NCI-H1417 treated with DMSO at 0.1 percent for 48 hours (cell line): ENCODE measurements around the gene SGK2.
"Not testable (repeated sequence)": the region's sequence is repeated elsewhere in the genome, so short reads cannot be mapped to it uniquely, and the experiment has no call there.

ENCODE experiments used
- DNase-seq: peaks from one replicate; lab custom pipeline; 2025; lab: John Stamatoyannopoulos, UW

The SGK2 gene

DNA sequence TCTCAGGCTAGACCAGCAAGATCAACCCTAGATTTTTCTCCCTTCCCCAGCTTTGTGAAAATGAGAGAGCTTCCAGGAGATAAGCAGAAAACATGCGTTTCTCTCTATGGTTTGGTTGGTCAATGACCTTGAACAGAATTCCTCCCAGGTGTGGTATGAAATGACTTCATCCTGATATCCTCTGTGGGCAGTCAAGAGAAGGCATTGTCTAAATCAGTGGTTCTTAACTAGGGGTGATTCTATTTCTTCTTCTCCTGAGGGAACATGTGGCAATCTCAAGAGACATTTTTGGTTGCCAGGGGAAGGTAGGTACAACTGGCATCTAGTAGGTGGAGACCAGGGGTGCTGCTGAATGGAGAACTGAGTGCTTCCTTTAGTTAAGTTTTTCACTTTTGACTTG lies 44.3 kb downstream of the SGK2 start:
- no peak for DNase-seq

DNA sequence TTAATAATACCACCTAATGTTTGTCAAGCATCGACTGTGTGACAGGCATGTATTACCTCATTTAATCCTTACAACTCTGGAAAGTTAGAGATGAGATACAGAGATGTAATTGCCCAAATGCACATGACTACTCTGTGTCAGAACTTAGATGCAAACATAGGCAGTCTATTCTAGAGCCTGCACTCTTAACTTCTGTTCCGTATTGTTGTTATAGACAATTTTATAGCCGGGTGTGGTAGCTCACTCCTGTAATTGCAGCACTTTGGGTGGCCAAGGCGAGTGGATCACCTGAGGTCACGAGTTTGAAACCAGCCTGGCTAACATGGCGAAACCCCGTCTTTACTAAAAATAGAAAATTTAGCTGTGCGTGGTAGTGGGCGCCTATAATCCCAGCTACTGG lies 46.9 kb downstream of the SGK2 start:
- DNase-seq = no peak

DNA sequence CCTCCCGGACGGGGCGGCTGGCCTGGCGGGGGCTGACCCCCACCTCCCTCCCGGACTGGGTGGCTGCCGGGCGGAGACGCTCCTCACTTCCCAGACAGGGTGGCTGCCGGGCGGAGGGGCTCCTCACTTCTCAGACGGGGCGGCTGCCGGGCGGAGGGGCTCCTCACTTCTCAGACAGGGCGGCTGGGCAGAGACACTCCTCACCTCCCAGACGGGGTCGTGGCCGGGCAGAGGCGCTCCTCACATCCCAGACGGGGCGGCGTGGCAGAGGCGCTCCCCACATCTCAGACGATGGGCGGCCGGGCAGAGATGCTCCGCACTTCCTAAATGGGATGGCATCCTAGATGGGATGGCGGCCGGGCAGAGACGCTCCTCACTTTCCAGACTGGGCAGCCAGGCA lies 48.5 kb downstream of the SGK2 start:
- not testable (repeated sequence) for DNase-seq

DNA sequence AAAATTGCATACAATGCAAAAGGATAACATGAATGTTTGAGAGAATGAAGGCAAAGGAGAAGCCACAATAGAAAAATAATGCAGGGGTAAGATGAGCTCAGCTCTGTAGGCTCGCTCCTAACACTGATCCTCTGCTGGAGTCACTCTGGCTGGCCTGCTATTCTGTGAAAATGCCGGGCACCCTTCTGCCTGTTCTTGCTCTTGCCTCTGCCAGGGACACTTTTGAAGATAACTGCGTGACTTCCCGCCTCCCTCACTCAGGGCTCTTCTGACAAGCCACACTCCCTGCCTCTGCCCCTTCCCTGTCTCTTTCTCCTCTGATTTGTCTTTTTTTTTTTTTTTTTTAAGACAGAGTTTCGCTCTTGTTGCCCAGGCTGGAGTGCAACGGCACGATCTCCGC lies 72.8 kb downstream of the SGK2 start:
- DNase-seq = no peak
